PFSK-1 (cell line): ENCODE data around the gene DYRK1A.

Experiments used
- FOXP2 ChIP-seq: optimal IDR thresholded peaks from 2 replicates; pipeline ENCODE3; 2011; ENCODE audit warnings: borderline replicate concordance, control low read depth, inconsistent platforms; ENCODE audit not compliant: insufficient read depth; ENCODE audit errors: extremely low read length, extremely low read depth
- POLR2AphosphoS5 ChIP-seq: IDR thresholded peaks from 2 replicates; pipeline ENCODE4 v1.6.1; 2012; ENCODE audit warnings: low read depth, mild to moderate bottlenecking, control low read depth, low read length, moderate library complexity
- REST ChIP-seq, 2 experiments: IDR thresholded peaks; 2 replicates each; pipeline versions ENCODE4 v1.6.1 to v1.8.0; 2011 to 2012; ENCODE audit warnings: low read depth in 2 of 2, low read length in 2 of 2, control low read depth in 1 of 2, inconsistent platforms in 1 of 2, mild to moderate bottlenecking in 1 of 2, moderate library complexity in 1 of 2; ENCODE audit not compliant: insufficient read depth in 1 of 2
- SIN3A ChIP-seq: IDR thresholded peaks from 2 replicates; pipeline ENCODE4 v1.6.1; 2012; ENCODE audit warnings: mild to moderate bottlenecking, low read length, moderate library complexity, borderline replicate concordance; ENCODE audit not compliant: insufficient read depth
- TAF1 ChIP-seq: IDR thresholded peaks from 2 replicates; pipeline ENCODE4 v1.6.1; 2012; ENCODE audit warnings: low read length, control low read depth, borderline replicate concordance; ENCODE audit not compliant: insufficient read depth

Gene DYRK1A

GRCh38 chr21:37527103-37527502 lies 160.5 kb downstream of the DYRK1A start:
- TF ChIP-seq SIN3A (no peak), TAF1 (no peak), FOXP2 (no peak), REST (IDR thresholded peaks at IDR 0.05; ENCODE audit: insufficient read depth in 1 of 2, low read depth in 2 of 2, low read length in 2 of 2) (no peak), POLR2AphosphoS5 (no peak)

- TF ChIP-seq REST (IDR thresholded peaks at IDR 0.05; ENCODE audit: insufficient read depth in 1 of 2, low read depth in 2 of 2, low read length in 2 of 2): no peak
- no peak for TF ChIP-seq SIN3A
- no peak for TF ChIP-seq POLR2AphosphoS5
- no peak for TF ChIP-seq TAF1
- TF ChIP-seq FOXP2: no peak
These were observed 161.1 kb downstream of the DYRK1A start for GRCh38 chr21:37527716-37528115.

GRCh38 chr21:37528150-37528937 lies 161.8 kb downstream of the DYRK1A start:
- TF ChIP-seq TAF1: no peak
- no peak for TF ChIP-seq POLR2AphosphoS5
- TF ChIP-seq FOXP2: no peak
- no peak for TF ChIP-seq REST (IDR thresholded peaks at IDR 0.05; ENCODE audit: insufficient read depth in 1 of 2, low read depth in 2 of 2, low read length in 2 of 2)

GRCh38 chr21:37529649-37530048 lies 163.1 kb downstream of the DYRK1A start:
- TF ChIP-seq SIN3A (no peak), FOXP2 (no peak), TAF1 (no peak), POLR2AphosphoS5 (no peak), REST (IDR thresholded peaks at IDR 0.05; ENCODE audit: insufficient read depth in 1 of 2, low read depth in 2 of 2, low read length in 2 of 2) (no peak)
